Lung (tissue), 12 donors: Measurements from ENCODE around the gene RNFT2. TPM values are rescaled to one million over a fixed set of nuclear protein-coding genes. Genes with fewer than 3 reads are reported as not detected.

Experiments
- ATAC-seq: fragments of 200-7000 bp; cut with Tn5 transposase; one replicate; pipeline ENCODE4 v1.9.1; 2020; ENCODE audit warnings: moderate number of reproducible peaks; ENCODE audit not compliant: insufficient read depth, low FRiP score
- DNase-seq, 3 donors: peaks; one replicate each; pipeline ENCODE4 v3.0.0-alpha.2; 2013 to 2017
- H3K27ac ChIP-seq, 2 donors: one replicate each; pipeline ENCODE4 v1.5.1; 2013; ENCODE audit warnings: mild to moderate bottlenecking in 2 of 2, moderate library complexity in 2 of 2, control low read depth in 1 of 2, inconsistent platforms in 1 of 2, low read depth in 1 of 2, low read length in 1 of 2
- H3K27me3 ChIP-seq, 3 donors: one replicate each; pipeline ENCODE4 v1.5.1; 2013; ENCODE audit warnings: low read length in 2 of 3; ENCODE audit not compliant: control insufficient read depth in 3 of 3, insufficient read depth in 3 of 3
- H3K36me3 ChIP-seq, 4 donors: one replicate each; pipeline ENCODE4 v1.5.1; 2013; ENCODE audit warnings: low read length in 4 of 4, mild to moderate bottlenecking in 1 of 4, moderate library complexity in 1 of 4; ENCODE audit not compliant: control insufficient read depth in 4 of 4, insufficient read depth in 4 of 4
- H3K4me1 ChIP-seq, 5 donors: one replicate each; pipeline ENCODE4 v1.5.1; 2013; ENCODE audit warnings: low read length in 5 of 5, mild to moderate bottlenecking in 2 of 5, moderate library complexity in 1 of 5; ENCODE audit not compliant: control insufficient read depth in 5 of 5, insufficient read depth in 5 of 5
- H3K4me3 ChIP-seq: one replicate; pipeline ENCODE4 v1.5.1; 2013; ENCODE audit warnings: mild to moderate bottlenecking, control low read depth, moderate library complexity
- H3K9ac ChIP-seq, 2 donors: one replicate each; pipeline ENCODE4 v1.5.1; 2013; ENCODE audit warnings: low read length in 2 of 2, control low read depth in 1 of 2; ENCODE audit not compliant: insufficient read depth in 1 of 2
- H3K9me3 ChIP-seq, 4 donors: one replicate each; pipeline ENCODE4 v1.5.1; 2013; ENCODE audit warnings: low read length in 3 of 4, mild to moderate bottlenecking in 1 of 4, moderate library complexity in 1 of 4; ENCODE audit not compliant: control insufficient read depth in 4 of 4, insufficient read depth in 3 of 4
- WGBS, 2 donors: extraction: QIAGEN DNeasy Blood & Tissue Kit; methylation state at CpG; one replicate each; pipeline ENCODE4 v1.1.7; 2013; 5-methylcytosine and 5-hydroxymethylcytosine counted together
- polyA plus RNA-seq, 2 donors: library from polyadenylated mRNA; stranded (reverse); fragments of 200-250 nt; gene quantifications; one replicate each; pipeline ENCODE4 v1.2.1, GENCODE V29; 2013
- total RNA-seq, 2 donors: library from RNA; depleted of rRNA in 1 of 2; stranded (reverse); fragments of >200 nt in 1 of 2; gene quantifications; one replicate each; pipeline ENCODE4 v1.2.1, GENCODE V29; 2014 to 2021
- TF ChIP-seq, protein P1 (sequence below): IDR thresholded peaks from 2 replicates; pipeline ENCODE4 v1.5.1; 2012; ENCODE audit warnings: mild to moderate bottlenecking; ENCODE audit errors: control extremely low read depth, extremely low read depth
- donor health status: control.
- donor health status: control.
- donor health status: Bipolar disorder and iron deficiency.
- donor health status: healthy.
- donor health status: DM: yes; HTN: yes; CAD: no.

RNFT2 gene
- total and polyA plus RNA-seq, 4 donors: 0.37 to 4.9 (median 2.2) TPM

DNA sequence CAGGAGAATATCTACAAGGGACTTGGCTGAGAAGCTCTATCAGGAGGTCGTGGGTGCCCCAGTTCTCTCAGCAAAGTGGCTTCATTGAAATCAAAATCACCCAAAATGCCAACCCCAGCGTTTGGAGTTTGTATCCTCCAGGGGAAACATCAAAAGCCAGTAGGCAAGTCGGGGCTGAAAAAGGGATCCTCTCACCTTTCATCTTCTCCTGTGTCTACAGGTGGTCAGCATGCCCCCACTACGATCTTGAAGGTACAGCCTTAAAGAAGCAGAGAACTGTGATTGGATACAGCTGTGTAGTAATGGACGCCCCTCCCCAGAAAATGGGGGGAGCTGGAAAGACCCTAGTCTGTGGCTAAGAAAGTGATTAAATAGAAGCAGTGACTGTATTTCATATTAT lies 121.0 kb downstream of the RNFT2 start:
- no peak overlapping the region for H3K9ac ChIP-seq
- peaks cover 0 to 7% (median 0%) of the 10 kb centered on the region in 3 donors for H3K27me3 ChIP-seq
- no peak overlapping the region for H3K4me3 ChIP-seq
- no peaks in the 10 kb centered on the region for H3K4me1 ChIP-seq
- H3K36me3 ChIP-seq: no peaks in the 10 kb centered on the region
- 47 to 50% methylated on average over 5 of the region's 5 CpGs for WGBS, 2 donors
- no peak for ATAC-seq
- no peak overlapping the region for H3K27ac ChIP-seq
- H3K9me3 ChIP-seq: no peaks in the 10 kb centered on the region
- TF ChIP-seq, protein P1, sequence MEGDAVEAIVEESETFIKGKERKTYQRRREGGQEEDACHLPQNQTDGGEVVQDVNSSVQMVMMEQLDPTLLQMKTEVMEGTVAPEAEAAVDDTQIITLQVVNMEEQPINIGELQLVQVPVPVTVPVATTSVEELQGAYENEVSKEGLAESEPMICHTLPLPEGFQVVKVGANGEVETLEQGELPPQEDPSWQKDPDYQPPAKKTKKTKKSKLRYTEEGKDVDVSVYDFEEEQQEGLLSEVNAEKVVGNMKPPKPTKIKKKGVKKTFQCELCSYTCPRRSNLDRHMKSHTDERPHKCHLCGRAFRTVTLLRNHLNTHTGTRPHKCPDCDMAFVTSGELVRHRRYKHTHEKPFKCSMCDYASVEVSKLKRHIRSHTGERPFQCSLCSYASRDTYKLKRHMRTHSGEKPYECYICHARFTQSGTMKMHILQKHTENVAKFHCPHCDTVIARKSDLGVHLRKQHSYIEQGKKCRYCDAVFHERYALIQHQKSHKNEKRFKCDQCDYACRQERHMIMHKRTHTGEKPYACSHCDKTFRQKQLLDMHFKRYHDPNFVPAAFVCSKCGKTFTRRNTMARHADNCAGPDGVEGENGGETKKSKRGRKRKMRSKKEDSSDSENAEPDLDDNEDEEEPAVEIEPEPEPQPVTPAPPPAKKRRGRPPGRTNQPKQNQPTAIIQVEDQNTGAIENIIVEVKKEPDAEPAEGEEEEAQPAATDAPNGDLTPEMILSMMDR: no peak
- DNase-seq: no peak

DNA sequence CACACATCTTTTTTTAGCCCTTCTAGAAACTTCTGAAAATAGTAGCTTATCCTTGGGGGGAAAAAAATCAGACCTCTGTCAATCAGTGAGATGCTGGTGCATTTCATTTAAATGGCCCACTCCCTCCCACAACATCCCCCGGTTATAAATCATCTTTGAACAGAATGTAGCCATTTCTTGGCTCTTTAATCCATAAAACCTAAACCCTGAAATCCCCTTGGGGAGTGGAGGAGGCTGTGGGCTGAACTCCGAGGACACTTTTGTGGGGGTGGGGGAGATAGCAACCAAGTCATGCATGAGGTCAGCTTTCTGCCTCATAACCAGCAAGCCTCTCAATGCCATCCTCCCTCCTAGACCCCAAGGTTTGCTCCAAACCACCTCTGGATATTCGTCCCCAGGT lies 122.1 kb downstream of the RNFT2 start:
- Histone ChIP-seq H3K36me3 (no peaks in the 10 kb centered on the region), H3K27me3 (peaks cover 0 to 10% (median 0%) of the 10 kb centered on the region in 3 donors), H3K4me3 (no peak overlapping the region), H3K4me1 (no peaks in the 10 kb centered on the region), H3K9me3 (no peaks in the 10 kb centered on the region), H3K27ac (no peak overlapping the region), H3K9ac (no peak overlapping the region)
- DNase-seq (no peak), ATAC-seq (no peak)
- WGBS, 2 donors: 63 to 81% methylated on average over 3 of the region's 3 CpGs
- TF ChIP-seq, protein P1: no peak

DNA sequence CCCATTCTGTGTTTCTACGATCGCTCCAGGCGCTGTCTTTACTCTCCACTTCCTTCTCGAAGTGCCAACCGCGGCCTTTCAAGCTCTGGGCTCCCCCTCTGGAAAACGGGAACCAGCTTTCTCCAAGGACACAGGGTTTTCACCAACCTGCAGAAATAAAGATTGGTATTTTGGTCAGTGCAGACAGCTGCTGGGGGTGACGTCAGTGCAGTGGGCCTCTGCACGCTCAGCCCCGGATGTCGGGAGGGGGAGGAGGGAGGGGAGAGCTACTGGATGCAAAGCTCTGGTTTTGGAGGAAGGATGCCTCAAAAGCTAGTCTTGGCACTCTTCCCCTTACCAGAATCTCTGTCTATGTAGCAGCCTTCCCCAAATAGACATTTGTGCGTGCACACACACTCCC lies 123.2 kb downstream of the RNFT2 start:
- Histone ChIP-seq H3K4me1 (no peaks in the 10 kb centered on the region), H3K36me3 (no peaks in the 10 kb centered on the region), H3K9ac (no peak overlapping the region), H3K9me3 (no peaks in the 10 kb centered on the region), H3K4me3 (no peak overlapping the region), H3K27ac (no peak overlapping the region), H3K27me3 (peaks cover 0 to 10% (median 0%) of the 10 kb centered on the region in 3 donors)
- DNase-seq: peak; percentile 36 to 45 (median 43)
- WGBS, 2 donors: 23 to 31% methylated on average over 12 of the region's 12 CpGs
- ATAC-seq: no peak
- TF ChIP-seq, protein P1: no peak

DNA sequence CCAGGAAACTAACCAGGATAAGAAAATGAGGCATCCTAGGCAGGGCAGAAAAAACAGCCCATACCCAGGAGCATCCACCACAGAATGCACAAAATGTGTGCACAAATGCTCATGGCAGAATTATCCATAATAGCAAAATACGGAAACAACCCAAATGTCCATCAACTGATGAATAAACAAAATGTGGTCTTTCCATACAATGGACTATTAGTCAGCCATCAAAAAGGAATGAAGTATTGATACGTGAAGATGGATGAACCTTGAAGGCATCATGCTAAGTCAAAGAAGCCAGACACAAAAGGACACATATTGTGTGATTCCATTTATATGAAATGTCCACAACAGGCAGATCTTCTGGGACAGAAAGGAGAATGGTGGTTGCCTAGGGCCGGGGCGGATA lies 124.1 kb downstream of the RNFT2 start:
- no peak overlapping the region for H3K27ac ChIP-seq

More for the DNA sequence above, 124.1 kb downstream of the RNFT2 start:
- DNase-seq: no peak
- H3K9me3 ChIP-seq: no peaks in the 10 kb centered on the region
- H3K4me1 ChIP-seq: no peaks in the 10 kb centered on the region
- no peak for ATAC-seq
- H3K4me3 ChIP-seq: no peak overlapping the region
- H3K9ac ChIP-seq: no peak overlapping the region
- H3K27me3 ChIP-seq: peaks cover 0 to 10% (median 0%) of the 10 kb centered on the region in 3 donors
- TF ChIP-seq, protein P1: no peak
- no peaks in the 10 kb centered on the region for H3K36me3 ChIP-seq
- 94 to 97% methylated on average over 4 of the region's 4 CpGs for WGBS, 2 donors
